ENCODE measurements around the gene PAPPA2.

DNA sequence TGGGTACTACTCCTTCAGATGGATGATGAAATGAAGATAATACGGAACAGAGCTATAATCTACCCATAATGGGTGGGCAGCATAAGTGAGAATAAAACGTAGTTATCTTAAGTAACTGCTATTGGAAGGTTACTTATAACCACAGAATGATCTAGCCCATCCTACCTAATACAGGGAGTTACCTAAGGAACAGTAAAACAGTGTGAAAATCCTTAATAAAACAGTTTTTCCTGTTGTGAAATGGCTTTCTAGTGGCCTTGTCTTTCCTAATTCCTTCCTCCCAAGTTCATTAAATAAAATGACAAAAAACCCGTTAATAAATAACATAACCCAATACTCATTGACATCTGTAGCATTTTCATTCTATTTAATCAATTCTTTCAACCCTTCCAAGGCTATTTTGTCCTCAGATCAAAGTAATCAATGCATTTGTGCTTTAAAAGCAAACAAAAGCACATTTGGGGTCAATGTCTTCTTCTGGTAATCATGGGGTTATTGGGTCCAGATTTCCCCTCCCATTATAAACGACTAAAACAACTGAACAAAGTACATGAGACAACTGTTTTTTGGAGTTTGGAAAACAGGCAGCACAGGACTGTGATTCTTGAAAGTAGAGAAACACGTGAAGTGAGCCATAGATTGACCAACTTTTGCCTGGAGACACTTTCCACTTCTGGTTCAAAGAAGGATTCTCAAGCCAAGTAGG is 42.0 kb downstream of the PAPPA2 start:
- no peak for TF ChIP-seq POLR2AphosphoS5 (IDR thresholded peaks at IDR 0.05)
- TF ChIP-seq, protein P1, sequence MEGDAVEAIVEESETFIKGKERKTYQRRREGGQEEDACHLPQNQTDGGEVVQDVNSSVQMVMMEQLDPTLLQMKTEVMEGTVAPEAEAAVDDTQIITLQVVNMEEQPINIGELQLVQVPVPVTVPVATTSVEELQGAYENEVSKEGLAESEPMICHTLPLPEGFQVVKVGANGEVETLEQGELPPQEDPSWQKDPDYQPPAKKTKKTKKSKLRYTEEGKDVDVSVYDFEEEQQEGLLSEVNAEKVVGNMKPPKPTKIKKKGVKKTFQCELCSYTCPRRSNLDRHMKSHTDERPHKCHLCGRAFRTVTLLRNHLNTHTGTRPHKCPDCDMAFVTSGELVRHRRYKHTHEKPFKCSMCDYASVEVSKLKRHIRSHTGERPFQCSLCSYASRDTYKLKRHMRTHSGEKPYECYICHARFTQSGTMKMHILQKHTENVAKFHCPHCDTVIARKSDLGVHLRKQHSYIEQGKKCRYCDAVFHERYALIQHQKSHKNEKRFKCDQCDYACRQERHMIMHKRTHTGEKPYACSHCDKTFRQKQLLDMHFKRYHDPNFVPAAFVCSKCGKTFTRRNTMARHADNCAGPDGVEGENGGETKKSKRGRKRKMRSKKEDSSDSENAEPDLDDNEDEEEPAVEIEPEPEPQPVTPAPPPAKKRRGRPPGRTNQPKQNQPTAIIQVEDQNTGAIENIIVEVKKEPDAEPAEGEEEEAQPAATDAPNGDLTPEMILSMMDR (IDR thresholded peaks at IDR 0.05), result no peak
- no peak for TF ChIP-seq POLR2A (IDR thresholded peaks at IDR 0.05)
- no peak for TF ChIP-seq EP300 (IDR thresholded peaks at IDR 0.05; ENCODE audit: low read depth)

All from transverse colon (tissue), 4 donors.